Neural cell (in vitro differentiated cells): ENCODE measurements around the gene ARHGAP9. TPM values are rescaled to one million over a fixed set of nuclear protein-coding genes. Genes with fewer than 3 reads are reported as not detected.
"Not testable (repeated sequence)": the region's sequence is repeated elsewhere in the genome, so short reads cannot be mapped to it uniquely, and the experiment has no call there.

Source experiments
- H2AFZ ChIP-seq: fragments of 200-600, 300-800 bp; sonication (generic), shearing (Covaris generic); 2 replicates; pipeline ENCODE4 v1.6.0; 2014; ENCODE audit warnings: low read depth, mild to moderate bottlenecking, antibody characterized with exemption, low read length, moderate library complexity
- H3F3A ChIP-seq: fragments of 200-600 bp; shearing (Covaris generic); 2 replicates; pipeline ENCODE4 v1.6.1; 2016; ENCODE audit warnings: mild to moderate bottlenecking, moderate library complexity, mixed read lengths, antibody characterized with exemption, low read length; ENCODE audit not compliant: insufficient read depth, poor library complexity, severe bottlenecking
- H3K27ac ChIP-seq: fragments of 200-600, 300-800 bp; sonication (generic), shearing (Covaris generic); 2 replicates; pipeline ENCODE4 v1.5.1; 2014; ENCODE audit warnings: mild to moderate bottlenecking, low read length, moderate library complexity
- H3K27me3 ChIP-seq: fragments of 300-800, 200-600 bp; sonication (generic), shearing (Covaris generic); 2 replicates; pipeline ENCODE4 v1.6.0; 2014; ENCODE audit warnings: mild to moderate bottlenecking, low read depth, low read length, moderate library complexity; ENCODE audit not compliant: insufficient read depth
- H3K36me3 ChIP-seq: fragments of 300-800, 200-600 bp; sonication (generic), shearing (Covaris generic); 2 replicates; pipeline ENCODE4 v1.5.1; 2014; ENCODE audit warnings: mild to moderate bottlenecking, antibody characterized with exemption, low read length, moderate library complexity; ENCODE audit not compliant: insufficient read depth
- H3K4me2 ChIP-seq: fragments of 300-800, 200-600 bp; sonication (generic), shearing (Covaris generic); 2 replicates; pipeline ENCODE4 v1.6.0; 2014; ENCODE audit warnings: mild to moderate bottlenecking, low read length
- H3K4me3 ChIP-seq: fragments of 300-800, 200-600 bp; sonication (generic), shearing (Covaris generic); 2 replicates; pipeline ENCODE4 v1.5.1; 2014; ENCODE audit warnings: mild to moderate bottlenecking, low read length, moderate library complexity
- H3K79me2 ChIP-seq: fragments of 200-600 bp; shearing (Covaris generic); replicated peaks from 2 replicates; pipeline ENCODE4 v1.6.0; 2014; ENCODE audit warnings: mild to moderate bottlenecking, low read length, moderate library complexity; ENCODE audit not compliant: insufficient read depth
- H3K9ac ChIP-seq: fragments of 300-800, 200-600 bp; sonication (generic), shearing (Covaris generic); 2 replicates; pipeline ENCODE4 v1.6.1; 2016; ENCODE audit warnings: mild to moderate bottlenecking, low read length, mixed read lengths
- H3K9me2 ChIP-seq: fragments of 200-600 bp; shearing (Covaris generic); 2 replicates; pipeline ENCODE4 v1.6.1; 2016; ENCODE audit warnings: mild to moderate bottlenecking, low read length, mixed read lengths; ENCODE audit not compliant: insufficient read depth
- H3K9me3 ChIP-seq: fragments of 200-600, 300-800 bp; sonication (generic), shearing (Covaris generic); 2 replicates; pipeline ENCODE4 v1.6.1; 2016; ENCODE audit warnings: mild to moderate bottlenecking, mixed run types, low read length, moderate library complexity, mixed read lengths
- H4K20me1 ChIP-seq: fragments of 200-600 bp; shearing (Covaris generic); 2 replicates; pipeline ENCODE4 v1.6.1; 2016; ENCODE audit warnings: mild to moderate bottlenecking, mixed run types; ENCODE audit not compliant: insufficient read depth
- EP300 ChIP-seq: fragments of 450-650 bp; conservative IDR thresholded peaks from 2 replicates; pipeline ENCODE4 v1.6.1; 2014; ENCODE audit warnings: antibody characterized with exemption, mild to moderate bottlenecking, moderate library complexity; ENCODE audit not compliant: poor library complexity, severe bottlenecking
- MXI1 ChIP-seq: fragments of 450-650 bp; conservative IDR thresholded peaks from 2 replicates; pipeline ENCODE4 v1.6.1; 2014; ENCODE audit warnings: antibody characterized with exemption, mild to moderate bottlenecking; ENCODE audit not compliant: poor library complexity, severe bottlenecking
- POLR2AphosphoS5 ChIP-seq: IDR thresholded peaks from 2 replicates; pipeline ENCODE4 v1.6.1; 2012
- RAD21 ChIP-seq: fragments of 450-650 bp; conservative IDR thresholded peaks from 2 replicates; pipeline ENCODE4 v1.6.1; 2014; ENCODE audit warnings: antibody characterized with exemption, mild to moderate bottlenecking, moderate library complexity
- REST ChIP-seq: IDR thresholded peaks from 2 replicates; pipeline ENCODE4 v1.6.1; 2012; ENCODE audit warnings: borderline replicate concordance
- SMC3 ChIP-seq: fragments of 450-650 bp; conservative IDR thresholded peaks from 2 replicates; pipeline ENCODE4 v1.6.1; 2014; ENCODE audit warnings: antibody characterized with exemption, mild to moderate bottlenecking, moderate library complexity; ENCODE audit not compliant: poor library complexity
- TAF1 ChIP-seq: IDR thresholded peaks from 2 replicates; pipeline ENCODE4 v1.6.1; 2012; ENCODE audit warnings: low read depth
- polyA plus RNA-seq: library from polyadenylated mRNA; depleted of rRNA; stranded (reverse); fragments of >200 nt; gene quantifications from 2 replicates; pipeline ENCODE4 v1.2.3, GENCODE V29; 2014
- small RNA-seq, 3 experiments: library from RNA; depleted of rRNA; stranded (forward); fragments of <200 nt; gene quantifications; one replicate each; pipeline ENCODE3, GENCODE V24; 2012

Gene ARHGAP9
- polyA plus RNA-seq, 1 donor from 2014 or later: not detected

- no peaks in the 10 kb centered on the region for H3K9me3 ChIP-seq
These were observed 50.7 kb downstream of the ARHGAP9 start for GRCh38 chr12:57428965-57429364.

DNA sequence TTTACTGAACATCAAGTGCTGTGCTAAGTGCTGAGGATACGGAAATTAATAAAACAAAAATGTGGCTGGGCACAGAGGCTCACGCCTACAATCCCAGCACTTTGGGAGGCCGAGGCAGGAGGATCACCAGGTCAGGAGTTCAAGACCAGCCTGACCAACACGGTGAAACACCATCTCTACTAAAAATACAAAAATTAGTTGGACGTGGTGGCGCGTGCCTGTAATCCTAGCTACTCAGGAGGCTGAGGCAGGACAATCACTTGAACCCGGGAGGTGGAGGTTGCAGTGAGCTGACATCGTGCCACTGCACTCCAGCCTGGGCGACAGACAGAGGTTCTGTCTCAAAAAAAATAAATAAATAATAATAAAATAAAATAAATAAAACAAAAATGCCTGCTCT, 52.7 kb downstream of the ARHGAP9 start:
- not testable (repeated sequence) for H3K4me2 ChIP-seq, H3K27me3 ChIP-seq, H3F3A ChIP-seq, H3K27ac ChIP-seq, H3K9ac ChIP-seq, H3K36me3 ChIP-seq, H2AFZ ChIP-seq, H3K9me3 ChIP-seq, H3K9me2 ChIP-seq, H4K20me1 ChIP-seq, H3K4me3 ChIP-seq
- peaks cover 20% of the 10 kb centered on the region for H3K79me2 ChIP-seq

More at GRCh38 chr12:57428965-57429364, 50.7 kb downstream of the ARHGAP9 start:
- H3F3A ChIP-seq: no peaks in the 10 kb centered on the region
- no peak overlapping the region for H2AFZ ChIP-seq
- H3K9ac ChIP-seq: no peak overlapping the region
- H3K4me3 ChIP-seq: peak overlapping the region; percentile 68
- TF ChIP-seq RAD21: no peak
- no peak for TF ChIP-seq SMC3
- no peak for TF ChIP-seq TAF1
- no peak for TF ChIP-seq MXI1
- TF ChIP-seq POLR2AphosphoS5: no peak
- no peak for TF ChIP-seq EP300
- no peak for TF ChIP-seq REST
- H3K79me2 ChIP-seq: peaks cover 20% of the 10 kb centered on the region
- no peaks in the 10 kb centered on the region for H3K27me3 ChIP-seq
- H3K27ac ChIP-seq: no peak overlapping the region
- no peaks in the 10 kb centered on the region for H4K20me1 ChIP-seq
- no peaks in the 10 kb centered on the region for H3K9me2 ChIP-seq
- no peak overlapping the region for H3K4me2 ChIP-seq
- no peaks in the 10 kb centered on the region for H3K36me3 ChIP-seq

Small RNA genes lying within 50 kb of the gene (small RNA-seq; reads per million reads assigned to genes)
- gene MIR616: 0 to 0.07 (median 0) reads per million in 3 experiments

Other genes starting within 250 kb of the ARHGAP9 start
- 1.3 and 2.9 TPM in 2 replicates for gene STAC3, start 228.7 kb downstream of the ARHGAP9 start, polyA plus RNA-seq
- 11.1 and 13.7 TPM in 2 replicates for gene R3HDM2, start 48.8 kb downstream of the ARHGAP9 start, polyA plus RNA-seq
- gene INHBC, start 45.1 kb downstream of the ARHGAP9 start, polyA plus RNA-seq: not detected in 2 replicates
- 0.30 and 2.3 TPM in 2 replicates for gene INHBE, start 24.6 kb downstream of the ARHGAP9 start, polyA plus RNA-seq
- 4.2 TPM in 1 of 2 replicates, not detected in the other for gene GLI1, start 20.1 kb downstream of the ARHGAP9 start, polyA plus RNA-seq
- gene MARS1, start 8.2 kb upstream of the ARHGAP9 start, polyA plus RNA-seq: 312 and 321 TPM in 2 replicates
- gene DDIT3, start 40.6 kb upstream of the ARHGAP9 start, polyA plus RNA-seq: 24.0 and 25.8 TPM in 2 replicates
- 2.1 and 6.2 TPM in 2 replicates for gene MBD6, start 43.0 kb upstream of the ARHGAP9 start, polyA plus RNA-seq
- gene DCTN2, start 67.3 kb upstream of the ARHGAP9 start, polyA plus RNA-seq: 351 and 369 TPM in 2 replicates
- gene KIF5A, start 70.2 kb upstream of the ARHGAP9 start, polyA plus RNA-seq: 58.8 and 67.5 TPM in 2 replicates
- 22.1 and 31.0 TPM in 2 replicates for gene PIP4K2C, start 111.3 kb upstream of the ARHGAP9 start, polyA plus RNA-seq
- 141 and 163 TPM in 2 replicates for gene DTX3, start 125.0 kb upstream of the ARHGAP9 start, polyA plus RNA-seq
- gene ARHGEF25, start 131.6 kb upstream of the ARHGAP9 start, polyA plus RNA-seq: 12.9 and 18.8 TPM in 2 replicates
- 99.9 and 152 TPM in 2 replicates for gene B4GALNT1, start 153.3 kb upstream of the ARHGAP9 start, polyA plus RNA-seq
- 223 and 248 TPM in 2 replicates for gene OS9, start 214.3 kb upstream of the ARHGAP9 start, polyA plus RNA-seq